Measurements from ENCODE around the gene OPCML.

The OPCML gene

DNA sequence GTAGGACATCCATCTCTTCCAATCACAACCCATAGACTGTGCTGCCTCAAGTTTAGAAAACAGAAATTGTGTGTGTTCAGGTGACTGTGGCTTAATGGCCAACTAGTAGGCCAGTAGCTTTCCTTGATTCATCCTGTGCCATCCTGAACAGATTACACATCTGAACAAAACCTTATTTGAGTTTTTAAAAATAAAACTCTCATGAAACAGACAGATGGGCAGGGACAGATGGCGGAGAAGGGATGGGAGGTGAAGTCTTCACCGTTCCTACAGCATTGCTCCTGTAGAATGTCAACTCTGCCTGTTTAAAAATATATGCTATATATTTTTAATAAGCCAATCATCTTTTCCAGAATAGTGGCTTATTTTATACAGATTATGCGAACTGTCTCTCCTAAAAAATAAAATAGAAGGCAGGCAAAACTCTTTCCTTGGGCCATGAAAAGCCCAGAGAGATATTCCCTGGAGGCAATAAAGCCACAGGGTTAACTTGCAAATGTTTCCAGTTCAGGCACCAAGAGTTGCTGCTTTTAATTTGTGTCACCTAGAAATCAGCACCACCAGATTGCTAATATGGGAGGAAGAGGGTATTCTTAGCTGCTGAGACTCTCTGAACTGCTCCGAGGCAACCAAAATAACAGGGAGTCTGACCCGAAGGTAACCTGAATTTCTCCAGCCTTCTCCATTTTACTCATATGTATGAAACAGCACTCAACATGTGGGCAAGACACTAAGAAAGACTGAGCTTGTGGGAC, 861.2 kb downstream of the OPCML start:
- no peak for DNase-seq (ENCODE audit: low read depth in 2 of 2)

DNA sequence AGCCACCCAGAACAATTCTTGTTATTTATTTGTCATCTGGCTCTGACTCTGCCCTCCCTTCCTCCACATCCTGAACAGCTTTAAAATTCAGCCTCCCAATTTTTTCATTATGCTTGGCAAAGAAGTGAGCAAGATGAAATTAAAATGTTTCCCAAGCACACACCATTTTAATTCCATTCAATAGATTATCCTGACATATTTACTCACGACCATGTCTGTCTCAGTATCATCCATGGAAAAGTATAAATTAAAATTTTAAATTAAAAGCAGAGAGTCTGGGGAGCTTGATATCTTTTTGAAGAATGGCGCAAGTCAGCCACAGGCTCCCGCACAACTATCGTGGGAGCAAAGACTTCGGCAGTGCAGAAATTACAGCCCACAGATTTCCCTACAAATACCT, 862.4 kb downstream of the OPCML start:
- DNase-seq (ENCODE audit: low read depth in 2 of 2), result no peak

GRCh38 chr11:132665205-132665604, 867.1 kb downstream of the OPCML start:
- DNase-seq (ENCODE audit: low read depth in 2 of 2), result no peak

GRCh38 chr11:132658696-132659095, 873.6 kb downstream of the OPCML start:
- DNase-seq (ENCODE audit: low read depth in 2 of 2), result no peak

- no peak for DNase-seq (ENCODE audit: low read depth in 2 of 2)
These were observed 874.3 kb downstream of the OPCML start for GRCh38 chr11:132658004-132658403.

- no peak for DNase-seq (ENCODE audit: low read depth in 2 of 2)
These were observed 877.0 kb downstream of the OPCML start for GRCh38 chr11:132655187-132655855.

- no peak for DNase-seq (ENCODE audit: low read depth in 2 of 2)
These were observed 879.1 kb downstream of the OPCML start for GRCh38 chr11:132653237-132653636.

DNA sequence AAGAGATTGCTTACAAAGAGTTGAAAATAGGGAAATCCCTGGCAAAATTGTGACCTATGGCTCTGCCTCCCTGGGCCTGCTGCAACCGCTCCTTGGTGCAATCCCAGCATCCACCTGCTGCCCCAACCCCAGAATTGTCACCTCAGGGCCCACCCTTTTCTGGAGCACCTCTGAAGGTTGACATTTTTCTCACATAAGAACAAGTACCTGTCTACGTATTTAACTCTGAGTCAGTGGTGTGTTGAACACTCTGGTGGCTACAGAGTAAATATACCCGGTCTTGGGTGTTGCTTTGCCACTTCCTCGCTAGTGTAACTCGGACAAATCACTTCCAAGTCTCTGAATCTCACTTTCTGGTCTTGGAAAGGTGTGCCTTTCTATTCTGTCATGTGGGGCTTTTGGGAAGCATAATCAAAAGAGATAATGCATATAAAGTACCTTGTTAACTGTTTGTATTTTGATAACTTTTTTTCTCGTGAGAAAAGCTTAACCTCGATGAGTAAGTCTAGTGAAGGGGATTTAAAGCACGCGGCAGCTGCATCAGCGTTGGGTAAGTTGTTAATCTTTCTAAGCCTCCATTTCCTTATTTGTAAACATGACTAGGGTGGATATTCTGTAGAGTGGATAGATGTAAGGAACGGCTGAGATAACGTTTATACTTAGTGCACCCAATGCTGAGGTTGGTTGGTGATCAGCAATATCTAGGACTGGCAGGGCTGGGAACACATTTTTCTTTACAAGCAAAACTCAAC, 881.2 kb downstream of the OPCML start:
- no peak for DNase-seq (ENCODE audit: low read depth in 2 of 2)

DNA sequence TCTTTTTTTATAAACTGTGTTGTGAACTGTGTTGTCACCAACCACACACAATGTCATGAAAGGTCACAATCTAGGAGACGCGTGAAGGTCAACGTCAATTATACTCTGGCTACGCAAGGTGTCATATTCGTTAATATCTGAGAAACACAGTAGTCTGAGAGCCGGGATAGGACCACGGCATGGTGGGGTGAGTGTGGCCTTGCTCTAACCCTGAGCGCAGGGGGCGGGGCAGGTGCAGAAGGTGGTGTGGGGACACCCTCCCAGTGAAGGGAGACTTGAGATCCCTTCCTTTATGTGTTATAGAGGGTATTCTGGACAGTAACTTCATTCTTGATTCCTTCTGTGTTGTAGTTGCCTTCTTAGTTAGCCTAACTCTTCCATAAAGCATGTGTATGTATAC, 883.0 kb downstream of the OPCML start:
- DNase-seq (ENCODE audit: low read depth in 2 of 2), result no peak

- DNase-seq (ENCODE audit: low read depth in 2 of 2), result no peak
These were observed 883.5 kb downstream of the OPCML start for GRCh38 chr11:132648851-132649250.

DNA sequence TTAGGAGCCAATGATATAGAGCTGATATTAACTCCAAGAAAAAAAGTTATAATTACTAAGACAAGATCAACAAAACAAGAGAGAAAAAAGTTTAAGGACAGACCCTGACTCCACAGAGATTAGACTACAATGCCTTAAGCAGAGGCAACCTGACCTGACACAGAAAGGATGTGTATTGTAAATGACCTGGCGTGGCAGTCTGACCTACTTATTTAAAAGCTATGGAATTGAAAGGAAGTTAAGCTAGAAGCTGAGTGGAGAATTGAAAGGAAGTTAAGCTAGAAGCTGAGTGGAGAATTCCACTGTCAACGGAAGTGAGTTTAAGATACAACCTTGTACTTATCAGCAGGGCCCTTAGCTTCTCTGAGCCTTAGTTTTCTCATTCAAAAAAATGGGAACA, 885.4 kb downstream of the OPCML start:
- DNase-seq (ENCODE audit: low read depth in 2 of 2), result no peak

GRCh38 chr11:132644520-132645239, 887.6 kb downstream of the OPCML start:
- DNase-seq (ENCODE audit: low read depth in 2 of 2), result no peak

DNA sequence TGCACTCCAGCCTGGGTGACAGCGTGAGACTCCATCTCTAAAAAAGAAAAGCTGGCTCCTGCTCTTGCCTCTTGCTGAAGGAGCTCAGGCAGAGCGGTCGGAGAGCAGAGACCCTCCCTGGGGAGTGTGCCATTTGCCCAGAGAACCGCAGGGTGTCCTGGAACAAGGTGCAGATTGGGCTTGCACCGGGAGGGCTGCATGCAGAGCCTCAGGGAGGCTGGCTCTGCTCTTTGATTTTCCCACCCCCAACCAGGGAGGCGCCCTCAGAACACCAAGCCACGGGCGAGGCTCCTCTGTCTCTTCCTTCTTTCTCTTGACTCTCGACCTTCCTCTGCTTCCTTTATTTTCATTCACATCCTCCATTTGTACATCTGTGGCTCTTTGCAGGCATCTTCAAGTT, 889.1 kb downstream of the OPCML start:
- DNase-seq (ENCODE audit: low read depth in 2 of 2), result no peak

GRCh38 chr11:132640952-132641351, 891.3 kb downstream of the OPCML start:
- no peak for DNase-seq (ENCODE audit: low read depth in 2 of 2)

DNA sequence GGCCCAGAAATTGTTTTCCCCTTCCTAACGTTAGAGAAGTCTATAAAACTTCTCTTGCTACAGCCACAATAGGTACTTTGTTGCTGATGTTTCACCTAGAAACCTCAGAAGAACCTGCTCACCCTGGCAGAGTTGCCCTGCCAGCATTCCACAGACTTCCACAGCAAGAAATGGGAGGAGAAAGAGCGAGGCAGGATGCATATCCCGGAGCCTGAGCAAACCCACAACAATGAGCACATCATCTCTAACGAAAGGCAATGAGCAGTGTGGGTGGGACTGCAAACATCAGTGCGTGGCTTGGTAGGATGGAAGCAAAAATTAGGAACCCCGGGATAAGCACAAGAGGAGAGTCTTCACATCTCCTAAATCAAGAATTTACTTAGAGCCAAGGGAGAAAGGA, 892.3 kb downstream of the OPCML start:
- no peak for DNase-seq (ENCODE audit: low read depth in 2 of 2)

DNA sequence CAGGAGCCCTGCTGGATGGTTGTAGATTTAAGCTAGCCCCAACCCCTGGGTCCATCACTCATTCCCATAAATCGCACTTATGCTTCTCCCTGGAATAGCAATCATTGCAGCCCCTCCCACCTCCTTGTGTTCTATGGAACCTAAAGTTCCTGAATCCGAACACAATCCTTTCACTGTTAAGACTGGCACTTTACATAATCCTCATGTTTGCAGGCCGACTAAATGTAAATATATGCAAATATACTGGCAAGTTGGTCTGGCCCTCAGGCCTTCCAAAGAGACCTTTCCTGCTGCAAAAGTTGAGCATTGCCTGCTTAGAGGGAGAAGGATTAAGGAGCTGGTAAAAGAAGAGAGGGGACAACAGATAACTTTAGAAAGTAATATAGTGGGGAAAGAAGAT, 892.9 kb downstream of the OPCML start:
- no peak for DNase-seq (ENCODE audit: low read depth in 2 of 2)

DNA sequence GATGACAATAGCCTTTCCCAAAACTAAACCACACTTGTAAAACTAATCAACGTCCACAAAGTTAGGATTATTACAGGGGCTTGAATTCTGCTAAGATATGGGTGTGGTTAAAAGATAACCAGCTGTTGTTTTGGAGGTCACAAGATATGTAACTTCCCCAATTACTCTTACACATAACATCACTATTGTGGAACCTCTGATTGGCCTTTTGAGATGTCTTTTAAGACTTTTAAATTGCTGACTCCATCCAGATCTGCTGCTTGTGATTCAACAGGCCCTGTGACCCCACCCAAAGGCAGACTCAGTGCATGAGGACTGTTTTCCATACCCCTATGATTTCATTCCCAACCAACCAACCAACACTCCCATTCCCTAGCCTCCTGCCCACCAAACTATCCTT, 893.9 kb downstream of the OPCML start:
- no peak for DNase-seq (ENCODE audit: low read depth in 2 of 2)

DNA sequence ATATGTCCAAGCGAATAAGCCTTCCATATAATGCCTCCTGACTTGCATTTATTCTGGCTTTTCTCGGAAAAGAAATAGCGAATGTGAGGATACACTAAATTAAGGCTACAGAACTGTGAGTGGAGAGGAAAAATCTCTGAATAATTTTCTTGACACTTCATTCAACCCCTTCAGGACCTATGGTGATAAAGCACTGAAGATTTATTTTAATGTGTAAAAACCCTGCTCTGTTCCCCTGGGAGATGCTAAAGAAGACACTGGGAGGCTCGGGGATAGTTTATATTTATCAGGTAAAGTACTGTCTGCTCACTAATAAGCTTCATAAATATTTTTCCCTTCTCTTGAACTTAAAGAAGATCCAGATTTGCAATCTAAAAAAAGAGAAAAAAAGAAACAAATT, 895.8 kb downstream of the OPCML start:
- DNase-seq (ENCODE audit: low read depth in 2 of 2), result no peak

DNA sequence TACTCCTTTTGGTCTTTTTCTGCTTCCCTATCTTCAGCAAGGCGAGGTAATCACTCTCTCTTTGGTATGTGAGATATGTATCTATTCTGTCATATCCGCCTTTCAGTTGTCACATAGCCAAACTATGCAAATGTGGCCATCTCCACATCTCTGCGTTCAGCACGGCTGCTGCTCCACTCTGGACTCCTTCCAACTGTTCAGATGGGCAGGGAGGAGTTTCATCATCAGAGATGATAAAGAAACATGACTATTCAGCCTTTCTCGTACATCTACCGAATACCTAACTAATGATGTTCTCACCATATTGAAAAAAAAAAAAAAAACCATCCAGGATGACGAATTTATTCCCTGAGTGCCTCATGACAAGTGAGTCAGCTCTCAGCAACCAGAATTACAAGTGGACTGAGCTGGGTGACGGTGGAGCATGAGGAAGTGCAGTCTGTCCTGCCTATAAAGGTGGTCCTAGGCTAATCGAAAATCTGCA, 899.6 kb downstream of the OPCML start:
- no peak for DNase-seq (ENCODE audit: low read depth in 2 of 2)

DNA sequence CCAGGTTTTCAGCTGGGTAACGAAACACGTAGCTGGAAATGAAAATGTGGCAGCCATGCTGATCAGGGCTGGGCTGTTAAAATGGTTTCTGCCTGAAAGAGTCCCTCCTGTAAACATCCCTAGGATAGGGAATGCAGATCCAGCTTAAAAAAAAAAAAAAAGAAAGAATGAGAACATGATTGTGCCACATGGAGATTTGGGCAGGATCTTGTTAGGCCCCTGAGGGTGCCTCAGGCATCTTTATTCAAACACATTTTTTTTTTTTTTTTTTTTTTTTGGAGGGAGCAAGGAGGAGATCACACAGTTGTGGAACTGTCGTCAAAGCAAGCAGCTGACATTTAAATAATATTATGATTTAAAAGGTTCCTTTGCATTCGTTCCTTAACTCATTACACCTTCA, 900.3 kb downstream of the OPCML start:
- DNase-seq (ENCODE audit: low read depth in 2 of 2), result no peak

DNA sequence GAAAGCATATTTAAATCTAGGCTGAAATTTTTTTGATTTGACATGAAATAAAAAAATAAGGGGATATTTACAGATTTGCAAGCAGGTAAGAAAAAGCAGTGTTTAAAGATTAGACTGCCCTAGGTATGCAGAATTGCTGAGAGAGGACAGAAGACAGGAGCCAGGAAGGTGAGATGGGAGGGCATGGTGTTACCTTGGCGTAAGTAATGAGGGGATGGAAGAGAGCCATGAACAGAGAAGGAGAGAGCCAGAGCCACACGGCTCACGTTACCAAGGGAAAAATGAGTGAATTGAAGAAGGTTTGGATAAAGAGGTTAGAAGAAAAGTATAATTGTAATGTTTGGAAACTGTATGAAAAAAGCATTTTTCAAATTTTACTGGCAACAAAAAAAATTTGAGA, 904.3 kb downstream of the OPCML start:
- no peak for DNase-seq (ENCODE audit: low read depth in 2 of 2)

DNA sequence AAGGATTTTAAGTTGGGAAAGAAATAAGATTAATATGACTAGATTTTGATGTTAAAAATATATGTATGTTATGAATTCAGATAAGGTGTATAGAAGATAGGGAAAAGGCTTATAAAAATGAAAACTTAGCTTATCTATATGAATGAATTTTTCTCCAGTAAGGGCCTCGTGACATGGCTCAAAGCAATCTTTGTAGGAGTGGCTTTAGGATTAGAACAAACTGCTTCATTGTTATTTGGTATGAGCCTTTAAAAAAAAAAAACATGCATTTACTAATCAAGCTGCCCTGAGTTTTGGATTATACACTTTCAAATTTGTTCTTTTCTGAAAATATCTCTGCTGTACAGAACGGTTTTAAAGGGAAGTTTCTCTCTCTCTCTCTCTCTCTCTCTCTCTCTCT, 905.9 kb downstream of the OPCML start:
- DNase-seq (ENCODE audit: low read depth in 2 of 2), result no peak
